Measurements from ENCODE around the gene SORCS1. TPM values are rescaled to one million over a fixed set of nuclear protein-coding genes. Genes with fewer than 3 reads are reported as not detected.

The SORCS1 gene
- total RNA-seq, 4 donors from 2014 or later = 0.16 to 0.68 (median 0.61) TPM

DNA sequence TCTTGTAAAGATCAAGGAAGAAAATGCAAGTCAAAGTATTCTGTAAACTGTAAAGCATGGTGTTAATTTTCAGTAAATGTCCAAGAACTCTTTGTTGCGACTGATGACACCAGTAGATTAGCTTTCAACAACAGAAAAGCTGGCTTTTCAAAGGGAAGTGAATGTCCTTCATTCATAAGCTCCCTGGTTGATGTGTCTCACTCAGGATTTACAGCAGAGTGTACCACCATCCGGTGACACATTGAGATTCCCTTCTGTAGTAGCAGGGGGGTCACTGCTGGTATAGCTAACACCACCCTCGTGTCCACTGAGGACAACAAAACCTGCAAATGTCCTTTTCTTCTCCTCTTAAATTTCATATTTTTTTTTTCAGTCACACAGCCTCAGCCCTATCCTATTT is 253.4 kb downstream of the SORCS1 start:
- TF ChIP-seq CTCF (IDR thresholded peaks at IDR 0.05; ENCODE audit: low read depth) = no peak

- no peak for TF ChIP-seq CTCF (IDR thresholded peaks at IDR 0.05; ENCODE audit: low read depth)
Measured at GRCh38 chr10:106910666-106911065, 253.8 kb downstream of the SORCS1 start.

GRCh38 chr10:106908225-106908624 is 256.3 kb downstream of the SORCS1 start:
- no peak for TF ChIP-seq CTCF (IDR thresholded peaks at IDR 0.05; ENCODE audit: low read depth)

DNA sequence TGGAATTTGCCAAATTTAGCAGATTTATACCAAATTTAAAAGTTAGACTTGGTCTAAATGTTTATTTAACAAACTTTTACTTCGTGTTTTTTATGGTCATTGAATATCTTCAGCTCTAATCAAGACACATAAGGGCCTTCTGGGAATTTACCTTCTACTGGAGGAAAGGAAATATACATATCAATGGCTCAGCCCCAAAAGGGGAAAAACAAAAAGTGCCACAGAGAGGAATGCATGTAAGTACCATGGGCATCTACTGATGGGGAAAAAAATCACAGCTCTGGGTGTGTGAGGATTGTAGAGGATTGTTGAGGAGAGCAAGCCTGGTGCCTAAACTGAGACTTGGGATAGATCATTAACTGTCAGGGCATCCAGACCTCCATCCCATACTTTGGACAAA is 260.3 kb downstream of the SORCS1 start:
- TF ChIP-seq CTCF (IDR thresholded peaks at IDR 0.05; ENCODE audit: low read depth) = no peak

GRCh38 chr10:106903180-106903579 is 261.3 kb downstream of the SORCS1 start:
- no peak for TF ChIP-seq CTCF (IDR thresholded peaks at IDR 0.05; ENCODE audit: low read depth)

GRCh38 chr10:106900016-106900652 is 264.4 kb downstream of the SORCS1 start:
- TF ChIP-seq CTCF (IDR thresholded peaks at IDR 0.05; ENCODE audit: low read depth) = no peak

DNA sequence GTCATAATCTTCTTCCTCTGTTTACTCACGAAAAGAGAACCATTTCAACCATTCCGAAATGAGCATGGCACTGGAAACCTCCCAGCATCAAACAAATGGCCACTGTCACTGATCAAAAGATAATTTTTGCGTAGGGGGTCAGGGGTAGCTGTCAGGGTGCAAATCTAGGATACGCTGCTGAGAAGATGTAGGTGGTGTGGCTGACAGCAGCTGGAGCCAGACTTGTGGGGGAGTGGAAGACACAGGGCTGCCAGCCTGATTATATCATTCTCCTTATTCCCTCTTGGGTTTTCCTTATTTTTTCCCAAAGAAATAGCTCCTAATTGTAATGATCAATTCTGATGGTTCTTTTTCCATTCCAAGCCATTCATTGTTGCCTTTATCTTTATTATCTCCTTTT is 266.1 kb downstream of the SORCS1 start:
- no peak for TF ChIP-seq CTCF (IDR thresholded peaks at IDR 0.05; ENCODE audit: low read depth)
